Osteoblast (primary cell): Measurements from ENCODE around the gene SCYGR1. TPM values are rescaled to one million over a fixed set of nuclear protein-coding genes. Genes with fewer than 3 reads are reported as not detected.

ENCODE experiments used
- DNase-seq: peaks from one replicate; pipeline ENCODE4 v3.0.0; 2011; ENCODE audit warnings: low spot score, mixed read lengths; ENCODE audit not compliant: insufficient read length; ENCODE audit errors: missing footprints
- H2AFZ ChIP-seq: 2 replicates; pipeline ENCODE4 v1.6.0; 2011; ENCODE audit warnings: mild to moderate bottlenecking, low read length
- H3K27ac ChIP-seq: 2 replicates; pipeline ENCODE4 v1.5.1; 2011; ENCODE audit warnings: mild to moderate bottlenecking, low read depth, low read length, moderate library complexity
- H3K27me3 ChIP-seq: 2 replicates; pipeline ENCODE4 v1.6.0; 2012; ENCODE audit warnings: mild to moderate bottlenecking, control low read depth, inconsistent platforms, low read length, moderate library complexity; ENCODE audit not compliant: insufficient read depth
- H3K36me3 ChIP-seq: 2 replicates; pipeline ENCODE4 v1.5.1; 2011; ENCODE audit warnings: mild to moderate bottlenecking, low read length, control low read depth, moderate library complexity; ENCODE audit not compliant: insufficient read depth
- H3K4me1 ChIP-seq: 2 replicates; pipeline ENCODE4 v1.5.1; 2011; ENCODE audit warnings: mild to moderate bottlenecking, low read length, control low read depth, moderate library complexity; ENCODE audit not compliant: insufficient read depth
- H3K4me2 ChIP-seq: 2 replicates; pipeline ENCODE4 v1.6.0; 2011; ENCODE audit warnings: mild to moderate bottlenecking, low read length; ENCODE audit not compliant: insufficient read depth
- H3K4me3 ChIP-seq: fragments of 200-600 bp; sonication (generic); 3 replicates; pipeline ENCODE4 v1.5.1; 2012; ENCODE audit warnings: mild to moderate bottlenecking, low read length, inconsistent platforms; ENCODE audit not compliant: insufficient read depth
- H3K79me2 ChIP-seq: 2 replicates; pipeline ENCODE4 v1.6.0; 2012; ENCODE audit warnings: mild to moderate bottlenecking, low read length, control low read depth, inconsistent platforms; ENCODE audit not compliant: insufficient read depth
- H3K9me3 ChIP-seq: 2 replicates; pipeline ENCODE4 v1.5.1; 2011; ENCODE audit warnings: low read depth, low read length, control low read depth
- H4K20me1 ChIP-seq: 2 replicates; pipeline ENCODE4 v1.6.0; 2012; ENCODE audit warnings: mild to moderate bottlenecking, low read length, control low read depth; ENCODE audit not compliant: insufficient read depth
- total RNA-seq: library from RNA; depleted of rRNA; stranded (reverse); fragments of >200 nt; gene quantifications from 2 replicates; pipeline ENCODE4 v1.2.3, GENCODE V29; 2012
- TF ChIP-seq, protein P1 (sequence below): IDR thresholded peaks from 2 replicates; pipeline ENCODE4 v1.5.1; 2011; ENCODE audit warnings: mild to moderate bottlenecking, low read depth, low read length, moderate library complexity; ENCODE audit errors: extremely low read depth

SCYGR1 gene
- total RNA-seq, 1 donor: not detected

DNA sequence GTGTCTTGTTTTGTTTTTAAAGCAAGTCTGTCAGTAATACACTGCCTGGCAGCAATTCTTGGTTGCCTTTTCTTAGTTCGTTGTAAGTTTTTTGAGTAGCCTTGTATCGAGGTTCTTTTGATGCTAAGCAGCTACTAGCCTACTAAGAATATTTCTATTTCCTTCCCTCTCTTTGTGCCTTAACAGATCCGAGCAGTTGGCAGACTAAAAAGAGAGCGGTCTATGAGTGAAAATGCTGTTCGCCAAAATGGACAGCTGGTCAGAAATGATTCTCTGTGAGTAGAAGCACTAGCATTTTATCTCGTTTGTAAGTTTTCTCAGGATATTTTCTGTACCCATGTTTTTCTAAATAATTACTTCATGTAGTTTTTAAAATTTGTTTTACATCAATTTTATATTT lies 47.6 kb downstream of the SCYGR1 start:
- Histone ChIP-seq H3K4me3 (no peak overlapping the region), H3K4me1 (no peaks in the 10 kb centered on the region), H3K9me3 (no peaks in the 10 kb centered on the region), H4K20me1 (no peaks in the 10 kb centered on the region), H3K27me3 (no peaks in the 10 kb centered on the region), H3K4me2 (no peak overlapping the region), H3K79me2 (no peaks in the 10 kb centered on the region), H2AFZ (no peak overlapping the region), H3K36me3 (peaks cover 24% of the 10 kb centered on the region), H3K27ac (no peak overlapping the region)
- no peak for DNase-seq
- TF ChIP-seq, protein P1, sequence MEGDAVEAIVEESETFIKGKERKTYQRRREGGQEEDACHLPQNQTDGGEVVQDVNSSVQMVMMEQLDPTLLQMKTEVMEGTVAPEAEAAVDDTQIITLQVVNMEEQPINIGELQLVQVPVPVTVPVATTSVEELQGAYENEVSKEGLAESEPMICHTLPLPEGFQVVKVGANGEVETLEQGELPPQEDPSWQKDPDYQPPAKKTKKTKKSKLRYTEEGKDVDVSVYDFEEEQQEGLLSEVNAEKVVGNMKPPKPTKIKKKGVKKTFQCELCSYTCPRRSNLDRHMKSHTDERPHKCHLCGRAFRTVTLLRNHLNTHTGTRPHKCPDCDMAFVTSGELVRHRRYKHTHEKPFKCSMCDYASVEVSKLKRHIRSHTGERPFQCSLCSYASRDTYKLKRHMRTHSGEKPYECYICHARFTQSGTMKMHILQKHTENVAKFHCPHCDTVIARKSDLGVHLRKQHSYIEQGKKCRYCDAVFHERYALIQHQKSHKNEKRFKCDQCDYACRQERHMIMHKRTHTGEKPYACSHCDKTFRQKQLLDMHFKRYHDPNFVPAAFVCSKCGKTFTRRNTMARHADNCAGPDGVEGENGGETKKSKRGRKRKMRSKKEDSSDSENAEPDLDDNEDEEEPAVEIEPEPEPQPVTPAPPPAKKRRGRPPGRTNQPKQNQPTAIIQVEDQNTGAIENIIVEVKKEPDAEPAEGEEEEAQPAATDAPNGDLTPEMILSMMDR: no peak

DNA sequence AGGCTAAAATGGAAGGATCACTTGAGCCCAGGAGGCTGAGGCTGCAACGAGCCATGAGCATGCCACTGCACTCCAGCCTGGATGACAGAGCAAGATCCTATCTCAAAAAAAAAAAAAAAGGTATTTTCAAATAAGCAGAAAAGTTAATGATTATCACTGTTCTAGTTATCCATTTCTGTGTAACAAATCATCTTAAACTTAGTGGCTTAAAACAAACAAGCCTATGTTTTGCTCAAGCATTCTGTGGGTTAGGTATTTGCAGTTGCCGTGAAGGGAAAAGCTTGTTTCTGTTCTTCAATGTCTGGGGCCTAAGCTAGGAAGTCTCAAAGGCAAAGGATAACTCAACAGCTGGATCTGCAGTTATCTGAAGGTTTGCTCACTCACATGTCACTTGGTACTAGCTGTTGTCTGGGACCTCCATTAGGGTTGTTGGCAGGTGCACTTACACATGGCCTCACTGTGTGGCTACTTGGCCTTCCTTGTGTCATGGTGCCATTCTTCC lies 48.6 kb downstream of the SCYGR1 start:
- peaks cover 4% of the 10 kb centered on the region for H3K79me2 ChIP-seq
- H3K4me2 ChIP-seq: no peak overlapping the region
- peak; percentile 29 for DNase-seq
- no peak overlapping the region for H3K4me3 ChIP-seq
- no peaks in the 10 kb centered on the region for H3K4me1 ChIP-seq
- H3K27ac ChIP-seq: no peak overlapping the region
- H3K36me3 ChIP-seq: peaks cover 31% of the 10 kb centered on the region
- H3K9me3 ChIP-seq: no peaks in the 10 kb centered on the region
- H3K27me3 ChIP-seq: no peaks in the 10 kb centered on the region
- H4K20me1 ChIP-seq: no peaks in the 10 kb centered on the region
- H2AFZ ChIP-seq: no peak overlapping the region
- TF ChIP-seq, protein P1: no peak

Other genes starting within 250 kb of the SCYGR1 start
- gene COL4A4, start 223.7 kb downstream of the SCYGR1 start, total RNA-seq: under 0.01 and 0.36 TPM in 2 replicates
- gene COL4A3, start 223.3 kb downstream of the SCYGR1 start, total RNA-seq: not detected in 2 replicates
- gene MFF, start 62.7 kb downstream of the SCYGR1 start, total RNA-seq: 81.9 and 101 TPM in 2 replicates
- gene TM4SF20, start 8.6 kb downstream of the SCYGR1 start, total RNA-seq: 0.88 and 1.1 TPM in 2 replicates
- 48.5 and 61.0 TPM in 2 replicates for gene AGFG1, start 84.2 kb upstream of the SCYGR1 start, total RNA-seq
- gene SCYGR2, start 210.9 kb upstream of the SCYGR1 start, total RNA-seq: not detected in 2 replicates
- gene SCYGR3, start 226.9 kb upstream of the SCYGR1 start, total RNA-seq: not detected in 2 replicates
- gene SCYGR4, start 229.5 kb upstream of the SCYGR1 start, total RNA-seq: not detected in 2 replicates